Suprapubic skin (tissue), 4 donors: ENCODE measurements around the gene MCL1. TPM values are rescaled to one million over a fixed set of nuclear protein-coding genes. Genes with fewer than 3 reads are reported as not detected.

Experiments used
- DNase-seq, 2 donors: peaks; one replicate each; pipeline ENCODE4 v3.0.0-alpha.2; 2019; ENCODE audit warnings: low spot score in 2 of 2
- H3K27ac ChIP-seq: fragments of 200-600 bp; sonication (generic); one replicate; pipeline ENCODE4 v1.5.1; 2019
- H3K27me3 ChIP-seq: fragments of 200-600 bp; sonication (generic); one replicate; pipeline ENCODE4 v1.5.1; 2019
- H3K36me3 ChIP-seq: fragments of 200-600 bp; sonication (generic); one replicate; pipeline ENCODE4 v1.5.1; 2019
- H3K4me1 ChIP-seq: fragments of 200-600 bp; sonication (generic); one replicate; pipeline ENCODE4 v1.5.1; 2019
- H3K4me3 ChIP-seq: fragments of 200-600 bp; sonication (generic); one replicate; pipeline ENCODE4 v1.5.1; 2019; ENCODE audit warnings: mild to moderate bottlenecking
- H3K9me3 ChIP-seq: fragments of 200-600 bp; sonication (generic); one replicate; pipeline ENCODE4 v1.5.1; 2019
- EP300 ChIP-seq: sonication (generic); formaldehyde crosslinking; IDR thresholded peaks from one replicate; pipeline ENCODE4 v1.6.1; 2017; ENCODE audit warnings: antibody characterized with exemption
- POLR2A ChIP-seq, 2 donors: fragments of 450-650 bp; IDR thresholded peaks; one replicate each; pipeline ENCODE4 v1.6.1; 2017; ENCODE audit warnings: antibody characterized with exemption in 2 of 2, mild to moderate bottlenecking in 2 of 2, moderate library complexity in 2 of 2
- POLR2AphosphoS5 ChIP-seq, 3 donors: sonication (generic); formaldehyde crosslinking; IDR thresholded peaks; one replicate each; pipeline ENCODE4 v1.6.1; 2017; ENCODE audit warnings: antibody characterized with exemption in 3 of 3
- WGBS: methylation state at CpG from one replicate; pipeline ENCODE4 v1.1.5; 2018; 5-methylcytosine and 5-hydroxymethylcytosine counted together
- total RNA-seq, 4 donors: library from RNA; depleted of rRNA; stranded (reverse); fragments of >200 nt; gene quantifications; one replicate each; pipeline ENCODE4 v1.1.0, GENCODE V29; 2016
- TF ChIP-seq, protein P1 (sequence below), 2 donors: fragments of 200-600 bp in 1 of 2; fragments of 450-650 bp in 1 of 2; sonication (generic) in 1 of 2; IDR thresholded peaks; one replicate each; pipeline ENCODE4 v1.5.1; 2016 to 2019; ENCODE audit warnings: antibody characterized with exemption in 2 of 2, mild to moderate bottlenecking in 1 of 2, moderate library complexity in 1 of 2

The MCL1 gene
- total RNA-seq, 4 donors from 2014 or later, result 211 to 307 (median 270) TPM

DNA sequence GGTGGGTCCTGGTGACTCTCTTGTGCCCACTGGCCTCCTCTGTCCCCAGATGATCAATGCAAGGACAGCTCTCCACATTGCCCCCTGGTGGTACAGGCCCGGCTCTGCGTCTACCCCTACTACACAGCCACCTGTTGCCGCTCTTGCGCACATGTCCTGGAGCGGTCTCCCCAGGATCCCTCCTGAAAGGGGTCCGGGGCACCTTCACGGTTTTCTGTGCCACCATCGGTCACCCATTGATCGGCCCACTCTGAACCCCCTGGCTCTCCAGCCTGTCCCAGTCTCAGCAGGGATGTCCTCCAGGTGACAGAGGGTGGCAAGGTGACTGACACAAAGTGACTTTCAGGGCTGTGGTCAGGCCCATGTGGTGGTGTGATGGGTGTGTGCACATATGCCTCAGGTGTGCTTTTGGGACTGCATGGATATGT, 19.4 kb downstream of the MCL1 start:
- peak overlapping the region; percentile 100 for H3K27ac ChIP-seq
- WGBS, result no CpG with 5 or more reads among the region's 9 CpGs
- H3K4me1 ChIP-seq, result peaks cover 63% of the 10 kb centered on the region
- TF ChIP-seq, protein P1, sequence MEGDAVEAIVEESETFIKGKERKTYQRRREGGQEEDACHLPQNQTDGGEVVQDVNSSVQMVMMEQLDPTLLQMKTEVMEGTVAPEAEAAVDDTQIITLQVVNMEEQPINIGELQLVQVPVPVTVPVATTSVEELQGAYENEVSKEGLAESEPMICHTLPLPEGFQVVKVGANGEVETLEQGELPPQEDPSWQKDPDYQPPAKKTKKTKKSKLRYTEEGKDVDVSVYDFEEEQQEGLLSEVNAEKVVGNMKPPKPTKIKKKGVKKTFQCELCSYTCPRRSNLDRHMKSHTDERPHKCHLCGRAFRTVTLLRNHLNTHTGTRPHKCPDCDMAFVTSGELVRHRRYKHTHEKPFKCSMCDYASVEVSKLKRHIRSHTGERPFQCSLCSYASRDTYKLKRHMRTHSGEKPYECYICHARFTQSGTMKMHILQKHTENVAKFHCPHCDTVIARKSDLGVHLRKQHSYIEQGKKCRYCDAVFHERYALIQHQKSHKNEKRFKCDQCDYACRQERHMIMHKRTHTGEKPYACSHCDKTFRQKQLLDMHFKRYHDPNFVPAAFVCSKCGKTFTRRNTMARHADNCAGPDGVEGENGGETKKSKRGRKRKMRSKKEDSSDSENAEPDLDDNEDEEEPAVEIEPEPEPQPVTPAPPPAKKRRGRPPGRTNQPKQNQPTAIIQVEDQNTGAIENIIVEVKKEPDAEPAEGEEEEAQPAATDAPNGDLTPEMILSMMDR (IDR thresholded peaks at IDR 0.05), result peak; percentile 71 to 92
- no peak for TF ChIP-seq POLR2AphosphoS5 (IDR thresholded peaks at IDR 0.05)
- H3K27me3 ChIP-seq, result no peaks in the 10 kb centered on the region
- peaks cover 26% of the 10 kb centered on the region for H3K36me3 ChIP-seq
- H3K9me3 ChIP-seq, result no peaks in the 10 kb centered on the region
- peak overlapping the region; percentile 57 for H3K4me3 ChIP-seq
- peak; percentile 88 to 91 for DNase-seq

DNA sequence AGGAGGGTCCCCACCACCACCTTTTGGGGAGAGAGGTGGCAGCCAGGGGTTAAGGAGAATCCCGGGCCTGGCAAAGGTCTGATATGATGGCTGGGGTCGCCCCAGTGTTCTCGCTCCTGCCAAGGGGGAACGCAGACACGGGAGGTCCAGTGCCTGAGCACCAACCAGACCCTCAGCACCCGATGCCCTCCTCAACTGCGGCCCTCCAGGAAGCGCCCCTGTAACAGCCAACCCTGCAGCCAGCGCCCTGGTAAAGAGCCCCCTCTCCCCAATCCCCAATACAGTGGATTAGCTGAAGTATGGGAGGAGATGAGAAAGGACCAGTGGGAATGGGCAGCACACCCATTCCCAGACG, 19.8 kb downstream of the MCL1 start:
- H3K36me3 ChIP-seq, result peaks cover 28% of the 10 kb centered on the region
- TF ChIP-seq EP300 (no peak), POLR2AphosphoS5 (IDR thresholded peaks at IDR 0.05) (no peak), POLR2A (IDR thresholded peaks at IDR 0.05) (no peak)
- TF ChIP-seq, protein P1 (IDR thresholded peaks at IDR 0.05), result no peak
- H3K27ac ChIP-seq, result peak overlapping the region; percentile 100
- no peaks in the 10 kb centered on the region for H3K27me3 ChIP-seq
- no peaks in the 10 kb centered on the region for H3K9me3 ChIP-seq
- no peak for DNase-seq
- 65% methylated on average over 4 of the region's 10 CpGs for WGBS
- H3K4me1 ChIP-seq, result peaks cover 59% of the 10 kb centered on the region
- H3K4me3 ChIP-seq, result peak overlapping the region; percentile 21

DNA sequence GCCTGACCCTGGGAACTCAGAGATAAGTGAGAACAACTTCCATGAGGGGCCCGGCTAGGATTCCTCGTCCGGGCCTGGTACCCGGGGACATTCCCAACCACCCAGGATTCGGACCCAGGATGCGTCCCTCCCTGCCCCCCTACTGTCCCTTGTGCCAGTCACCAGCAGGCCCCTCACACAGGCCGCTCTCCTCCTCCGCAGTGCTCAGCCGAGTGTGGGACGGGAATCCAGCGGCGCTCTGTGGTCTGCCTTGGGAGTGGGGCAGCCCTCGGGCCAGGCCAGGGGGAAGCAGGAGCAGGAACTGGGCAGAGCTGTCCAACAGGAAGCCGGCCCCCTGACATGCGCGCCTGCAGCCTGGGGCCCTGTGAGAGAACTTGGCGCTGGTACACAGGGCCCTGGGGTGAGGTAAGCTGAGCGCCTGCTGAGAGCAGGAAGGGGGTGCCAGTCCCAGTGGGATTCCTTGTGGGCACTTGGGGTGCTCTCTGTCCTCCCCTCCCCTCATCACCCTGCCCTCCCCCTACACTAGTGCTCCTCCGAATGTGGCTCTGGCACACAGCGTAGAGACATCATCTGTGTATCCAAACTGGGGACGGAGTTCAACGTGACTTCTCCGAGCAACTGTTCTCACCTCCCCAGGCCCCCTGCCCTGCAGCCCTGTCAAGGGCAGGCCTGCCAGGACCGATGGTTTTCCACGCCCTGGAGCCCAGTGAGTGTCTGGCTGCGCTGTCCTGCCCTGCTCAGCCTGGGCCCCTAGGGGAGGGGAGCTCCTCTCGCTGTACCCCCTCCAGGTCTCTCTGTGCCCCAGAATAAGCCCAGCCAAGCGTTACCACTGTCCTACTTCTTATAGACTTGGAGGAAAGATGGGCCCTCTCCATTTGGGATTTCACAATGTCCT, 20.4 kb downstream of the MCL1 start:
- WGBS, result 59% methylated on average over 16 of the region's 28 CpGs
- no peaks in the 10 kb centered on the region for H3K9me3 ChIP-seq
- H3K27ac ChIP-seq, result peak overlapping the region; percentile 100
- H3K27me3 ChIP-seq, result no peaks in the 10 kb centered on the region
- peak overlapping the region; percentile 21 for H3K4me3 ChIP-seq
- H3K36me3 ChIP-seq, result peaks cover 32% of the 10 kb centered on the region
- DNase-seq, result no peak
- TF ChIP-seq POLR2A (IDR thresholded peaks at IDR 0.05), result no peak
- TF ChIP-seq, protein P1 (IDR thresholded peaks at IDR 0.05), result no peak
- no peak for TF ChIP-seq POLR2AphosphoS5 (IDR thresholded peaks at IDR 0.05)
- no peak for TF ChIP-seq EP300
- peaks cover 55% of the 10 kb centered on the region for H3K4me1 ChIP-seq

DNA sequence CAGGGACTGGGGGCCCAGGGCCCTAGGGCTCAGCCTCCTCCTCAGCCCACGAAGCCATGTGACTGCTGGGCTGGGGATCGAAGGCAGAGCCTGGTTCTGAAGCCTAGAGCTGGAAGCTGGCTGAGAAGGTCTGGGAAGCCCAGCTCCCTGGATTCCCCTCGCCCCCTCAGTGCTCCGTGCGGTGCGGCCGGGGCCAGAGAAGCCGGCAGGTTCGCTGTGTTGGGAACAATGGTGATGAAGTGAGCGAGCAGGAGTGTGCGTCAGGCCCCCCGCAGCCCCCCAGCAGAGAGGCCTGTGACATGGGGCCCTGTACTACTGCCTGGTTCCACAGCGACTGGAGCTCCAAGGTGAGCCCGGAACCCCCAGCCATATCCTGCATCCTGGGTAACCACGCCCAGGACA, 21.1 kb downstream of the MCL1 start:
- no peak for DNase-seq
- Histone ChIP-seq H3K36me3 (peaks cover 32% of the 10 kb centered on the region), H3K27me3 (no peaks in the 10 kb centered on the region), H3K9me3 (no peaks in the 10 kb centered on the region), H3K27ac (peak overlapping the region; percentile 100), H3K4me1 (peaks cover 55% of the 10 kb centered on the region), H3K4me3 (peak overlapping the region; percentile 21)
- TF ChIP-seq POLR2AphosphoS5 (IDR thresholded peaks at IDR 0.05), result no peak
- TF ChIP-seq POLR2A (IDR thresholded peaks at IDR 0.05), result no peak
- TF ChIP-seq, protein P1 (IDR thresholded peaks at IDR 0.05), result no peak
- no peak for TF ChIP-seq EP300
- 80% methylated on average over 13 of the region's 15 CpGs for WGBS

DNA sequence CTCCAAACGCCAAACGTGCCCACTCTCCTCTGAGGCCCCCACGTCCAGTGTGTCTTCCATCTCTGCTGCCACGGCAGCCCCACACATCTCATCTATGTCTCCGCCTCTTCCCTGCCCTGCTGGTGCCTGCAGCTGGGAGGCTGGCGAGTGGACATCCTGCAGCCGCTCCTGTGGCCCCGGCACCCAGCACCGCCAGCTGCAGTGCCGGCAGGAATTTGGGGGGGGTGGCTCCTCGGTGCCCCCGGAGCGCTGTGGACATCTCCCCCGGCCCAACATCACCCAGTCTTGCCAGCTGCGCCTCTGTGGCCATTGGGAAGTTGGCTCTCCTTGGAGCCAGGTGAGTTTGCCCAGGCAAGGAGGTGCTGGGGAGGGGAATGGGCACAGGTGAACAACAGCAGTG, 21.6 kb downstream of the MCL1 start:
- TF ChIP-seq EP300 (no peak), POLR2AphosphoS5 (IDR thresholded peaks at IDR 0.05) (no peak), POLR2A (IDR thresholded peaks at IDR 0.05) (no peak)
- TF ChIP-seq, protein P1 (IDR thresholded peaks at IDR 0.05), result no peak
- no peaks in the 10 kb centered on the region for H3K27me3 ChIP-seq
- no peaks in the 10 kb centered on the region for H3K9me3 ChIP-seq
- no peak overlapping the region for H3K27ac ChIP-seq
- no peak overlapping the region for H3K4me3 ChIP-seq
- DNase-seq, result no peak
- WGBS, result 88% methylated on average over 14 of the region's 15 CpGs
- H3K4me1 ChIP-seq, result peaks cover 55% of the 10 kb centered on the region
- H3K36me3 ChIP-seq, result peaks cover 32% of the 10 kb centered on the region
